Loucy (cell line): ENCODE results near the gene AKAP13.

Source experiments
- EZH2phosphoT487 ChIP-seq: fragments of 200-600 bp; IDR thresholded peaks from 2 replicates; pipeline ENCODE4 v1.6.1; 2018; ENCODE audit warnings: antibody characterized with exemption, mild to moderate bottlenecking, moderate library complexity, borderline replicate concordance
- TF ChIP-seq, protein P1 (sequence below): fragments of 200-600 bp; sonication (generic); conservative IDR thresholded peaks from 2 replicates; pipeline ENCODE4 v1.5.1; 2014; ENCODE audit warnings: mild to moderate bottlenecking, antibody characterized with exemption, low read length

- TF ChIP-seq, protein P1, sequence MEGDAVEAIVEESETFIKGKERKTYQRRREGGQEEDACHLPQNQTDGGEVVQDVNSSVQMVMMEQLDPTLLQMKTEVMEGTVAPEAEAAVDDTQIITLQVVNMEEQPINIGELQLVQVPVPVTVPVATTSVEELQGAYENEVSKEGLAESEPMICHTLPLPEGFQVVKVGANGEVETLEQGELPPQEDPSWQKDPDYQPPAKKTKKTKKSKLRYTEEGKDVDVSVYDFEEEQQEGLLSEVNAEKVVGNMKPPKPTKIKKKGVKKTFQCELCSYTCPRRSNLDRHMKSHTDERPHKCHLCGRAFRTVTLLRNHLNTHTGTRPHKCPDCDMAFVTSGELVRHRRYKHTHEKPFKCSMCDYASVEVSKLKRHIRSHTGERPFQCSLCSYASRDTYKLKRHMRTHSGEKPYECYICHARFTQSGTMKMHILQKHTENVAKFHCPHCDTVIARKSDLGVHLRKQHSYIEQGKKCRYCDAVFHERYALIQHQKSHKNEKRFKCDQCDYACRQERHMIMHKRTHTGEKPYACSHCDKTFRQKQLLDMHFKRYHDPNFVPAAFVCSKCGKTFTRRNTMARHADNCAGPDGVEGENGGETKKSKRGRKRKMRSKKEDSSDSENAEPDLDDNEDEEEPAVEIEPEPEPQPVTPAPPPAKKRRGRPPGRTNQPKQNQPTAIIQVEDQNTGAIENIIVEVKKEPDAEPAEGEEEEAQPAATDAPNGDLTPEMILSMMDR = no peak
- no peak for TF ChIP-seq EZH2phosphoT487
Measured at GRCh38 chr15:85766001-85766831, 385.8 kb downstream of the AKAP13 start.
